GM12875 (cell line): Measurements from ENCODE around the gene MATK.
"Not testable (repeated sequence)": the region's sequence is repeated elsewhere in the genome, so short reads cannot be mapped to it uniquely, and the experiment has no call there.

Source experiments
- H3K4me3 ChIP-seq: one replicate; pipeline ENCODE4 v1.5.1; 2011; ENCODE audit warnings: low read depth, low read length, control low read depth
- TF ChIP-seq, protein P1 (sequence below): IDR thresholded peaks from 2 replicates; pipeline ENCODE4 v1.5.1; 2011; ENCODE audit warnings: low read depth, mild to moderate bottlenecking, control low read depth, inconsistent platforms, low read length, moderate library complexity, borderline replicate concordance; ENCODE audit not compliant: insufficient read depth

The MATK gene

DNA sequence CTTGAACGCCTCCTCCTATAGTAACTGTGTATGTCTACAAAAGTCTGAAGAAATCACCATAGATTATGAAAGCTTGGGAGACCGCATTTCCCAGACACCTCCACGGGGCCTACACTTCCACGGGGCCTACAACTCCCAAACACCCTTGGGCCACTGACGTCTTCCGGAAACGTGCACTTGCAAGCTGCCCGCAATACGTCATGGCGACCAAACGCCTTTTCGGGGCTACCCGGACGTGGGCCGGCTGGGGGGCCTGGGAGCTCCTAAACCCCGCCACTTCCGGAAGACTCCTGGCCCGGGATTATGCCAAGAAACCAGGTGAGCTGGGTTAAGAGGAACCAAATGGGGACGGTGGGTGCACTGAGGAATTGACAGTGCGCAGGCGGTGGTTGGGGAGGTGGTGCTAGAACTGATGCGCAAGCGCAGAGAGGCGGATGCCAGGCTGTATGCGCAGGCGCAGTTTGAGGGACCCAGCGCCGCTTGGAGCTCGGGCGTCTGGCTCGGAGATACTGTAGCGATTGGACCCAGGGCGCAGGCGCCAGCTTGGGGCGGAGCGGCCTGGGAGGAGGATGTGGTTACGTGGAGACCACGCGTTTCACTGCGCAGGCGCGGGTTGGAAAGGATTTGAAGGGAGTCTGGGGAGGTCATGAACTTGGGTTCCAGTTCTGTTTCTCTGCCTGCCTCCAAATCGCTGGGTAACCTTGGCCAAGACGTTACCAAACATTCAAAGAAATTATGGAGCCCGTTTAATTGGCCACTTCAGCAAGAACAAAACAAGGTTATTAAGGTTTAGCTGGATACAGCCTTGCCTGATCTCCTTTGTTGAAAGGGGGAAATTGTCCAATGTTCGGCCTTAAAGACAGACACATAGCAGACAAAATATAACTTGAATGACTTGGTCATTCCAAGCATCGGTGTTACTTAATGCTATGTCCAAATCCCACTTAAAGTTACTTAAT is 23.4 kb downstream of the MATK start, which contains the start of gene MRPL54:
TSS of gene MRPL54 (plus strand) at position 182 of the 959 bp plus-strand sequence. CDS start at position 201, 19 bp downstream.
- H3K4me3 ChIP-seq: peak within 1 kb of the TSS; percentile 73
- TF ChIP-seq, protein P1, sequence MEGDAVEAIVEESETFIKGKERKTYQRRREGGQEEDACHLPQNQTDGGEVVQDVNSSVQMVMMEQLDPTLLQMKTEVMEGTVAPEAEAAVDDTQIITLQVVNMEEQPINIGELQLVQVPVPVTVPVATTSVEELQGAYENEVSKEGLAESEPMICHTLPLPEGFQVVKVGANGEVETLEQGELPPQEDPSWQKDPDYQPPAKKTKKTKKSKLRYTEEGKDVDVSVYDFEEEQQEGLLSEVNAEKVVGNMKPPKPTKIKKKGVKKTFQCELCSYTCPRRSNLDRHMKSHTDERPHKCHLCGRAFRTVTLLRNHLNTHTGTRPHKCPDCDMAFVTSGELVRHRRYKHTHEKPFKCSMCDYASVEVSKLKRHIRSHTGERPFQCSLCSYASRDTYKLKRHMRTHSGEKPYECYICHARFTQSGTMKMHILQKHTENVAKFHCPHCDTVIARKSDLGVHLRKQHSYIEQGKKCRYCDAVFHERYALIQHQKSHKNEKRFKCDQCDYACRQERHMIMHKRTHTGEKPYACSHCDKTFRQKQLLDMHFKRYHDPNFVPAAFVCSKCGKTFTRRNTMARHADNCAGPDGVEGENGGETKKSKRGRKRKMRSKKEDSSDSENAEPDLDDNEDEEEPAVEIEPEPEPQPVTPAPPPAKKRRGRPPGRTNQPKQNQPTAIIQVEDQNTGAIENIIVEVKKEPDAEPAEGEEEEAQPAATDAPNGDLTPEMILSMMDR: no peak

DNA sequence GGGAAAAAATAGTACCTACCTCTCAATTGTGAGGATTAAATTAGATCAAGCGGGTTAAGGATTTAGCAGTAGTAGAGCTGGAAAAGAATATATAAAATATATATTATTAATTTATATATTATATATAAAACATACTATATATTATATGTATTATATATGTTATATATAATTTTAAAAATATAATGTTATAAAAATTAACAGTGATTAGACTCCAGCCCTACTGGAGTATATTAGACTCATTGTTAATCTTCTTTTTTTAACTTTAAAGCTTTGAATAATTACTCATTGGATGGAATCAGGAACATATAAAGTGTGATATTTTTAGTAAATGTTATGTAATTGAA is 24.1 kb downstream of the MATK start:
- H3K4me3 ChIP-seq: no peak overlapping the region
- TF ChIP-seq, protein P1: no peak

DNA sequence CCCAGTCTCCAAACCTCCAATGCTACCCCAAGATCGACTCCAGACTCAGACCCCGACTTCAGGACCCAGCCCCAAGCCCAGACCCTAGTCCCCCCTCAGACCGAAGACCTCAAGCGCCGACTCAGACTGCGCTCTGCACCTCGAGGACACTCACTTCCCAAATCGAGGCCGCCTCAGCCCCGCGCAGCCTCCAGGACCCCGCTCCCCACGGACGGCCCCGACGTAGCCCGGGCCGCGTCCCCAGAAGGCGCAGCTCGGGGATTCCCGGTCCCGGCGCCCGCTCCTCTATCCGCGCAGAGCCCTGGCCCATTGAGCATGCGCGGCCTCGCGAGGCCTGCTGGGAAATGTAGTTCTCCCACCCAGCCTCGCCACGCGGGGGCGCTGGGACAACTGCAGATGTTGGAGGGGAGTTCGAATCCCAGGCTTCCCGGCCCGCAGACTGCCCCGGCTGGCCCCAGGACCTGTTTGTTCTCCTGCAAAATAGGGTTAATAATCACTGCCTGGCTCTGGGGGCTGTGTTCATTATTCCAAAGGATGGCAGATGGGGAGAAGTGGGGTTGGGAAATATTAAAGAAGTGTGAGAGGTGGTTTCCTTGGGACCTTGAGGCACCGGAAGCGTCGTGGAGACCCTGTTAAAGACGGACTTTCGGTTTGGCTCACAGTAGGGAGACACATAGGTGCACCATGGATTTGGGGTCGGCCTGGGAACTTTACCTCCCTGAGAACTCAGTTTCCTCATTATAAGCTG is 24.6 kb downstream of the MATK start, which contains the start of gene APBA3:
TSS of gene APBA3 (minus strand) at position 311 of the 748 bp plus-strand sequence. CDS start 1,428 bp downstream, outside the sequence.
- TF ChIP-seq, protein P1: peak; percentile 74
- H3K4me3 ChIP-seq: peak within 1 kb of the TSS; percentile 73

DNA sequence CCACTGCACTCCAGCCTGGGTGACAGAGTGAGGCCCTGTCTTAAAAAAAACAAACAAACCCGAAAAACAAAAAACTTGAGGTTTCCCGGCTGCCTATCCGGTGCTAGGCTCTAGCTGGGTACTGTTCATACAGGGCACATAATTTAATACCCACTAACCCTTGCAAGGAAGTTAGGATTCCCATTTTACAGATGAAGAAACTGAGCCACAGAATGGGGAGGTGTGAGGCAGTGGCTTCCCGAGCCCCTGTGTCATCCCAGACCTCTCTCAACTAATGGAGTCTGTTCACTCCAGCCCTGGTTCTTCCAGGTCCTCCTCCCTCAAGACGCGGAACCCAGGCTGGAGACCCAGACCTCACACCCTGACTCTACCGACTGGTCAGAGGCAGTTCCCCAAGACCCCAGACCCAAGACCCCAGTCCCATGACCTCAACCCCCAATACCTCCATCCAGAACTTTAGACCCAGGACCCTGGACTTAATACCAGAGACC is 25.3 kb downstream of the MATK start:
- TF ChIP-seq, protein P1: no peak
- peak overlapping the region; percentile 73 for H3K4me3 ChIP-seq

DNA sequence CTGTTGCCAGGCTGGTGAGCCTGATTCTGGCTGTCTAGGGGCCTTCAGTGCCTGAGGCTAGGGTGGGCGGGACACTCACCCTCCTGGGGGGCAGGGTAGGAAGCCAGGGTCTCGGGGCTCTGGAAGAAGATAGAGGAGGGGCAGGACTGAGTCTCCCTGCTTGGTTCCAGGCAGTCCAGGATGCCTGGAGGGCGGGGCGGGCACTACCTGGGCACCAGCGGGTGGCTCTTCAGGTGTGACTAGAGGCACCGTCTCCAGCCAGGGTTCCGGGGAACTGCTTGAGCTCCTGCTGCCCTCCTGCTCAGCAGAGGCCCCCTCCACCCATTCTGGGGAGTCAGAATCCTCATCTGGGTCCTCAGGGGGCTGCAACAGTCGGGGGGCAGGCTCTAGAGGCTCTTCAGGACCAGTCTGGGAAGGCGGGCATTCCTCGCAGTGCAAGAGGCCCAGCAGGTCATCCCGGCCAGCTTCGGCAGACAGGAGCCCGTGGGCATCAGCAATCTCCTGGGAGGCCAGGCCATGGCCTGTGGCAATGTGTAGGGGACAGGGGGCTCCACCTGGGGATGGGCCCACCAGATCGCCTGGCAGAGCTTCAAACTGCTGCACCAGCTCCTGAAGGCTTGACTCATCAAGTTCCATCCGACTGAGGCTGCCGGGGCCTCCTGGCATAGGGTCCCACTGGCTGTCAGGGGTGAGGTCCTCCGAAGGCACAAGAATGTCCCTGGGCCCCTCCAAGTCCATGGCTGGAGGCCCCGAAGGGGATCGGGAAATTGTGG is 26.5 kb downstream of the MATK start:
- TF ChIP-seq, protein P1: no peak
- no peak overlapping the region for H3K4me3 ChIP-seq

DNA sequence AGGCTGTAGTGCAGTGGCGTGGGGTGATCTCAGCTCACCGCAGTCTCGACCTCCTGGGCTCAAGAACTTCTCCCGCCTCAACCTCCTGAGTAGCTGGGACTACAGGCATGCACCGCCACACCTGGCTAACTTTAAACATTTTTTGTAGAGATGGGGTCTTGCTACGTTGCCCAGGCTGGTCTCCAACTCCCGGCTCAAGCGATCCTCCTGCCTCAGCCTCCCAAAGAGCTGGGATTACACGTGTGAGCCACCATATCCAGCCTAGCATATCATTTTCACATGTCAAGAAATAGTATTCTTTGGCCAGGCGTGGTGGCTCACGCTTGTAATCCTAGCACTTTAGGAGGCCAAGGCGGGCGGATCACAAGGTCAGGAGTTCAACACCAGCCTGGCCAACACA is 27.9 kb downstream of the MATK start:
- not testable (repeated sequence) for H3K4me3 ChIP-seq

DNA sequence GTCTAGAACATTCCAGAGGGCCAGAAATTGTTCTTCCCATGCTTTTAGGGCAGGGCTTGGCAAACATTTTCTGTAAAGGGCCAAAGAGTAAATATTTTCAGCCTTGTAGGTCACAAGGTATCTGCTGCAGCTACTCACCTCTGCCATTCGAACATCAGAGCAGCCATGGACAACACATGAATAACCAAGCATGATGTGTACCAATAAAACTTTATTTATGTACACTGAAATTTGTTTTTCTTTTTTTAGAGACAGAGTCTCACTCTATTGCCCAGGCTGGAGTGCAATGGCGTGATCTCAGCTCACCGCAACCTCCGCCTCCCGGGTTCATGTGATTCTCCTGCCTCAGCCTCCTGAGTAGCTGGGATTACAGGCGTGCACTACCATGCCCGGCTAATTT is 28.5 kb downstream of the MATK start:
- not testable (repeated sequence) for H3K4me3 ChIP-seq
